Activated naive CD4-positive, alpha-beta T cell treated with anti-CD3 and anti-CD28 coated beads, Interleukin-2, amount 50 U/mL, for 72 hours (primary cell): Measurements from ENCODE around the gene LRP11. TPM values are rescaled to one million over a fixed set of nuclear protein-coding genes. Genes with fewer than 3 reads are reported as not detected.
"Not testable (repeated sequence)": the region's sequence is repeated elsewhere in the genome, so short reads cannot be mapped to it uniquely, and the experiment has no call there.

Experiments
- ATAC-seq, 2 donors: fragments of 150-1000 bp; cut with Tn5 transposase; 2 replicates each; pipeline ENCODE4 v1.10.0; 2021; ENCODE audit warnings: mild to moderate bottlenecking in 2 of 2, moderate library complexity in 2 of 2
- DNase-seq, 2 donors: peaks; one replicate each; pipeline ENCODE4 v3.0.0; 2021 to 2022; ENCODE audit warnings: low spot score in 2 of 2
- H3K27ac Mint-ChIP-seq, 2 donors: one replicate each; pipeline ENCODE4 v1.8.0; 2022; ENCODE audit warnings: mild to moderate bottlenecking in 2 of 2, mixed read lengths in 2 of 2
- H3K36me3 Mint-ChIP-seq, 2 donors: one replicate each; pipeline ENCODE4 v1.8.0; 2022; ENCODE audit warnings: mixed read lengths in 2 of 2
- H3K9me3 Mint-ChIP-seq, 2 donors: one replicate each; pipeline ENCODE4 v1.8.0; 2022; ENCODE audit warnings: mixed read lengths in 2 of 2
- total RNA-seq, 2 donors: library from RNA; stranded (reverse); gene quantifications; one replicate each; pipeline ENCODE4 v1.2.3, GENCODE V29; 2022

LRP11 gene
- total RNA-seq, 2 donors from 2014 or later: 3.6 to 4.1 TPM

DNA sequence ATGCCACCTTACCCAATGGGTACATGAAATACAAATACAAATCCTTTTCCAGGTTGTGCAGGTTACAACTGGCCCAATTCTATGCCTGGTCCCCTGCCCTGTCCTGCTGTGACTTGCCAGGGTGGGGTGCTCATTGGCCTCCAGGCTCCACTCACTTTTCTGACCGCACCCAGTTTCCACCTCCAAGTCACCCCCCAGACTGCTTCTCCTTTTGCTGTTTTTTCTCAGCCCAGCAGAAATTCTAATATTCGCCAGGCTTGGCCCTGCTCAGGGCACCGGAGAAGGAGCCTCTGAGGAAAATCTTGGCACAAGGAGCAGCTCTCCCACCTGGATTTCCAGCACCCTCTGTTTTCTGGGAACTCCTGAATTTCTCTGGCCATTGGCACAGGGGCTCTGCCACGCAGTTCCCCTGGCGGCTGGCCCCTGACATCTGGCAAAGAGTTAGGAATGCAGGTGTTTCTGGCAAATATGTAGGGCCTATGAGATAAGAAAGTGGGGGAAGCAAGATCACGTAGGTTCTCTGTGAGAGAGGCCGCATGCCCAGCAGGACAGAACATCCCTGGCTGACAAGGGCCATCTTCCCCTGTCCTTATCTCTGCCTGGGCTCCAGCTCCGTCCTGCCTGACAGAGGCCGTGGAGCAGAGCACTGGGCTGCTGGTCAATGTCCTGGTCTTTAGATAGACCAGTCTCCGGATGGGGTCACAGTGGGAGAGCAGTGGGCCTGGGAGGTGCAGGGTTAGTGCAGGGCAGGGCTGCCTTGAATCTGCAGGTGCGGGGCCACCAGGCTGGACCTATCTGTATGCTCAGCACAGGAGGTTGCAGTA lies 36.7 kb upstream of the LRP11 start:
- no peaks in the 10 kb centered on the region for H3K36me3 Mint-ChIP-seq
- no peak overlapping the region for H3K27ac Mint-ChIP-seq
- ATAC-seq (no peak), DNase-seq (no peak)
- H3K9me3 Mint-ChIP-seq: no peaks in the 10 kb centered on the region

DNA sequence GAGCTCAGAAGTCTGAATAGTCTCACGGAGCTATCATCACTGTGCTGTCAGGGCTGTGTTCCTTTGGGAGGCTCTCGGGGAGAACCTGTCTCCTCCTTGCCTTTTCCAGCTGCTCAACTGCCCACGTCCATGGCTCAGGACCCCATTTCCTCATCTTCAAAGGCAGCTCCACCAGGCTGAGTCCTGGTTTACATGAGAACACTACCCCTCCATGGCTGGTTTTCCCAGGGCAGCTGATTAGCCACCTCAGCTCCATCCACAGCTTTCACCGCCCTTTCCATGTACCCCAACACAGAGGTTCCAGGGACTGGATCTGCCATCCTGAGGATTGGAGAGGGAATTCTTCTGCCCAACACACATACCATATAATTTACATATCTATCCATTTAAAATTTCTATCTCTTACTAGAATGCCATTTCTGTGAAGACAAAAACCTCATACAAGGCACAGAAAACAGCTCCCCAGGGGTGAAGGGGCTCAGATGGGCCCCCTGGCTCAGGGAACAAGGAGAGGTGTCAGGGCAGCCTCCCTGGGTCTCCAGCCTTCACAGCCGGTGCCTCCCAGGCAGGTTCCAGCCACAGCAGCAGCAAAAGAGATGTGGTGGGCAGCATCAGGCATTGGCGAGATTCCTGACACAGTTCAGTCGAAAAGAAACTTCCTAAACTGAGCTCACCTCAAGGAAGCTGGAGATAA lies 35.9 kb upstream of the LRP11 start:
- no peaks in the 10 kb centered on the region for H3K36me3 Mint-ChIP-seq
- no peak overlapping the region for H3K27ac Mint-ChIP-seq

DNA sequence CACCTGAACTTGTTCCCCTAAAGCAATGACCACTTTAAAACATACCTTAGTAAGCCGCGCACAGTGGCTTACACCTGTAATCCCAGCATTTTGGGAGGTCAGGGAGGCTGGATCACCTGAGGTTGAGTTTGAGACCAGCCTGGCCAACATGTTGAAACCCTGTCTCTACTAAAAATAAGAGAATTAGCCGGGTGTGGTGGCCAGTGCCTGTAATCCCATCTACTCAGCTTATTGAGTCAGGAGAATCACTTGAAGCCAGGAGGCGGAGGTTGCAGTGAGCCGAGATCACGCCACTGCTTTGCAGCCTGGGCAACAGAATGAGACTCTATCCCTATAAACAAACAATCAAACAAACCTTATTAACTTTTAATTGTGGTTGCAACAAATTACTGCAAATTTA lies 35.3 kb upstream of the LRP11 start:
- ATAC-seq (no peak), DNase-seq (no peak)
- Mint-ChIP-seq H3K36me3 (no peaks in the 10 kb centered on the region), H3K27ac (no peak overlapping the region), H3K9me3 (no peaks in the 10 kb centered on the region)

More for the DNA sequence above, 35.9 kb upstream of the LRP11 start:
- no peaks in the 10 kb centered on the region for H3K9me3 Mint-ChIP-seq
- no peak for DNase-seq
- ATAC-seq: no peak

DNA sequence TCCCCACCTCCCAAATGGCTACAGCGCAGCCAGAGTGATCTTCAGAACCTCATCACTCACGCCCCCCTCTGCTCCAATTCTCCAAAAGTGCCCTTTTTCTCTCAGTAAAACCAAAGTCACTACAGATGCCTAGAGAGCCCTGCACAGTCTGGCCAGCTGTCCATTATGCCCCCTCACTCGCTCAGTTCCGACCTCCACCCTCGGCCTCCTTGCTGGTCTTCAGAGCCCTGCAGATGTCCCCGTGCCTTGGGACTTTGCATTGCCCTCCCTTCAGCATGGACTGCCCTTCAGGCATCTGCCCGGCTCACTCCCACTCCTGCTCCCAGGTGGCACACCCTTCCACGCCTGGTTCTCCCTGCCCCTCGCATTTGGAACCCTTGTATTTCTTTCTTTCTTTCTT lies 34.8 kb upstream of the LRP11 start:
- ATAC-seq (no peak), DNase-seq (no peak)
- Mint-ChIP-seq H3K36me3 (no peaks in the 10 kb centered on the region), H3K27ac (peak overlapping the region in 1 of 2 donors; percentile 37), H3K9me3 (no peaks in the 10 kb centered on the region)

DNA sequence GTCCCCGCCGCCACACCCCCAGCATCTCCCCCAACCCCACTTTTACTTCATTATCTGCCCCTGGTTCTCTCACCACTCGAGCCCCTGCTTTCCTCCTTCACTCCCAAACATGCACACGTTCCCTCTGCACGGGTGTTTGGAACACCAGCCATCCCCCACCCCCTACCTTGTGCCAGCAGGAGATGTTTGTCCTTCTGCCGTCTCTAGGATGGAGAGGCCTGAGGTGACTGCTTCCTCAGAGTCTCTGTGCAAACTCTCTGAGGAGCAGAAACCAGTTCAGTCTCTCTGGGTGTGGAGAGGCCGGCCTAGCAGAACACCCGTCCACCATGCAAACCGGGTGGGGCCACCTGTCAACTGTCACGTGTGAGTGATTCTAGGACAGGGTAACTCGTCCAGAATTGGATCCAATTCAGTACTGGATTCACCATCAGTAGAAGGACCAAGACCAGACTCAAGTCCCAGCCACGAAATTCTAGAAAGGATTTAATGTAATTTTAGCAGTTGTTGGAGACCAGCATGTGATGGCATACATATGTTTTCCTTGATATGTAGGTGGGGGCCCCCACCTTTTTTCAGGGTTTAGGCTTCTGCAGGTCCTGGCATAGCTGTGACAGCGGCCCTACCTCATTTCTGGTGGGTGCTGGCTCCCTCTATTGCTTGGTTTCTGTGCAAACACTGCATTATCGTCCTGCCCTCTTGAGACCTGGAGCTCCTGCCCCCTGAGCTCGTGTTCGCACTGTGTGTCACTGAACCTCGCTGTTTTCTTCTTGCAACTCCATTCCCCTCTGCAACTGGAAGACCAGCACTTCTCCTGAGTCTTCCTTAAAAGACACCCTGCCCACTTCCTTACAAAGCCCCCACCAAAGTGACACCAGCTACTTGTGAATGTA lies 33.9 kb upstream of the LRP11 start, which contains the start of gene RAET1E:
TSS of gene RAET1E (minus strand) at position 259 of the 890 bp plus-strand sequence. CDS start 7,212 bp downstream, outside the sequence.
- DNase-seq: no peak
- no peaks in the 10 kb centered on the region for H3K36me3 Mint-ChIP-seq
- peak within 1 kb of the TSS in 1 of 2 donors; percentile 37 for H3K27ac Mint-ChIP-seq
- no peak for ATAC-seq
- no peaks in the 10 kb centered on the region for H3K9me3 Mint-ChIP-seq

DNA sequence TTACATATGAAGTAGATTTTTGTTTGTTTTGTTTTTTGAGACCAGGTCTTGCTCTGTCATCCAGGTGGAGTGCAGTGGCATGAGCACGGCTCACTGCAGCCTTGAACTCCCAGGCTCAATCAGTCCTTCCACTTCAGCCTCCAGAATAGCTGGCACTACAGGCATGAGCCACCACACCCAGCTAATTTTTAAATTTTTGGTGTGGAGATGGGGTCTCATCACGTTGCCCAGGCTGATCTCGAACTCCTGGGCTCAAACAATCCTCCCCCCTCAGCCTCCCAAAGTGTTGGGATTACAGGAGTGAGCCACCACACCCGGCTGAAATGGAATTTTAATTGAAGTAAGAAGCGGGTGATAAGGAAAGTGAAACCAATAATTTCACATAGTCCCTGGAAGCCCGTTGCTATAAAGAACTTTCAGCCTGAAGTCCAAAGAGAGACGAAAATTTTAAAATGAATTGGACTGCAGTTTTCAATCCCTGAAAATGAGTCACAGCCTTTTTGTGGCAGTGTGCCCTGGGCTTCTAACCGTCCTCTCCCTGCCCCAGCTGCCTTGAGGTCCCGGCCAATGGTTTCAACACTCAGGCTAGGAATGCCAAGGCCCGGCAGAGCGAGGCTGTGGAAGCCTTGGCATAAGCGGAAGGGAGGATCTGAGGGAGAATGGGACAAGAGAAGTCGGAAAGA lies 33.0 kb upstream of the LRP11 start:
- H3K27ac Mint-ChIP-seq: no peak overlapping the region
- ATAC-seq (no peak), DNase-seq (no peak)
- no peaks in the 10 kb centered on the region for H3K36me3 Mint-ChIP-seq
- no peaks in the 10 kb centered on the region for H3K9me3 Mint-ChIP-seq

DNA sequence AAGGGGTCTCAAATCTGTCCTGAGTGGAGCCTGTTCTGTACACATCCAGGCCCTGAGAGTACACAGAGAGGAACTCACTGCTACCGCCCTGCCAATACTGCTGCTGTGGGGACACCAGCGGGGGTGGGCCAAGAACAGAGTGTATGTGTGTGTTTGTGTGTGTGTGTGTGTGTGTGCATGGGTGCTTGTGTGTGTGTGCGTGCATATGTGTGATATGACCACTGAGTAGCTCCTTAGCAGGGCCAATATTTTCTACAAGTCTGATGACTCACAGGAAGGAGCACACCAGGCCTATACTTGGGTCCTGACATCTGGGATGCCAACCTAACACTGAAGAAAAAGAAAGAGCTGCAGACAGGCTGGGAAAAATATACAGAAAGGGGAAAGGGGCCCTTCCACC lies 32.3 kb upstream of the LRP11 start:
- peak in 1 of 2 donors; percentile 34 for ATAC-seq
- no peaks in the 10 kb centered on the region for H3K36me3 Mint-ChIP-seq
- H3K9me3 Mint-ChIP-seq: no peaks in the 10 kb centered on the region
- H3K27ac Mint-ChIP-seq: no peak overlapping the region
- DNase-seq: no peak

DNA sequence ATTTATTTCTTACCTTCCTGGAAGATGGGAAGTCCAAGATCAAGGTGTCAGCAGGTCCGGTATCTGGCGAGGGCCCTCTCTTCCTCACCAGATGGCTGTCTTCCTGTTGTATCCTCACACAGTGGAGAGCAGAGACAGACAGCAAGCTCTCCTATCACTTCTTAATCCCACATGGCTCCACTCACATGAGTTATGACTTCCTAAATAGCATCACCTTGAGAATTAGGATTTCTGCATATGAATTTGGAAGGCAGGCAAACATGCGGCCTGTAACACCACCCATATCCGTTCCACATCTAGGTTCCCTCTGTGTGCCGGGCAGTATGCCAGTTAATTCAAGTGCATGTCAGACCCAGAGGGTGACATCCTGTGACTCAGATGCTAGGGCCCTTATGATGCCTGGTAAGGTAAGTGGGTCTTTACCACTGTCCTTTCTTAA lies 31.7 kb upstream of the LRP11 start:
- H3K36me3 Mint-ChIP-seq: no peaks in the 10 kb centered on the region
- no peaks in the 10 kb centered on the region for H3K9me3 Mint-ChIP-seq
- H3K27ac Mint-ChIP-seq: no peak overlapping the region
- ATAC-seq (peak; percentile 87 to 93), DNase-seq (peak in 1 of 2 donors; percentile 21)

DNA sequence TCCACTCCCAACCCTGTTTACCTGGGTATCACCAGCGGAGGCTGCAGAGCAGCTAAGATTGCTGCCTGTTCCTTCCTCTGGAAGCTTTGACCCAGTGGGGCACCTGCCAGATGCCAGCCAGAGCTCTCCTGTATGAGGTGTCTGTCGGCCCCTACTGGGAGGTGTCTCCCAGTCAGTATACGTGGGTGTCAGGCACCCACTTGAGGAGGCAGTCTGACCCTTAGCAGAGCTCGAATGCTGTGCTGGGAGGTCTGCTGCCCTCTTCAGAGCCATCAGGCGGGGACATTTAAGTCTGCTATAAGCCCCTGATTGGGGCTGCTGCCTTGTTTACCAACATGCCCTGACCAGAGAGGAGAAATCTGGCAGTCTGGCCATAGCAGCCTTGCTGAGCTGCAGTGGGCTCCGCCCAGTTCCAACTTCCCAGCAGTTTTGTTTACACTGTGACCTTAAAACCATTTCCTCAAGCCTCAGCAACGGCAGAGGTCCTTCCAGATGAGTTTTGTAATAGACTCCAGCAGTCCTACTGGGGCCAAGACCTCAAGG lies 31.0 kb upstream of the LRP11 start:
- Mint-ChIP-seq H3K27ac (no peak overlapping the region), H3K36me3 (no peaks in the 10 kb centered on the region), H3K9me3 (no peaks in the 10 kb centered on the region)
- DNase-seq (no peak), ATAC-seq (no peak)

DNA sequence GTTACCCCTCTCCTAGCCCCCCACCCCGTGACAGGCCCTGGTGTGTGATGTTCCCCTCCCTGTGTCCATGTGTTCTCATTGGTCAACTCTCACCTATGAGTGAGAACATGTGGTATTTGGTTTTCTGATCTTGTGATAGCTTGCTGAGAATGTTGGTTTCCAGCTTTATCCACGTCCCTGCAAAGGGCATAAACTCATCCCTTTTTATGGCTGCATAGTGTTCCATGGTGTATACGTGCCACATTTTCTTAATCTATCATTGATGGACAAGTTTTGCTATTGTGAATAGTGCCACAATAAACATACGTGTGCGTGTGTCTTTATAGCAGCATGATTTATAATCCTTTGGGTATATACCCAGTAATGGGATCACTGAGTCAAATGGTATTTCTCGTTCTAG lies 27.7 kb upstream of the LRP11 start:
- not testable (repeated sequence) for H3K27ac Mint-ChIP-seq, ATAC-seq, DNase-seq, H3K9me3 Mint-ChIP-seq, H3K36me3 Mint-ChIP-seq

DNA sequence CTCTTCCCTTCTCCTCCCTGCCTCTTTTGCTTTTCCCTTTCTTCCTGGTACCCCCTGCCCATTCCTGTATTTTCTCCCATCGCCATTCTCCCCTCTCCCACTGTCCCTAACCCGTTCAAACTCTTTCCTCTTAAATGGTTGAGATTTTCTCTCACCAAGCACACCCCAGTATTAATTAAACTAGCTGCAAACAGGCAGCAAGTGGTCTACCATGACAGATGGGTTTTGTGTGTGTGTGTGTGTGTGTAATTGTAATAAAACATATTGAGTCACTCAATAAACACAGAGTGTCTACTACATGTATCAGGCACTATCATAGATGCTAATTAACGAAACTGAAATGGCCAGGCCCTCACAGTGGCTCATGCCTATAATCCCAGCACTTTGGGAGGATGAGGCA lies 27.1 kb upstream of the LRP11 start:
- H3K36me3 Mint-ChIP-seq: no peaks in the 10 kb centered on the region
- H3K9me3 Mint-ChIP-seq: no peaks in the 10 kb centered on the region
- H3K27ac Mint-ChIP-seq: no peak overlapping the region
- ATAC-seq: no peak
- DNase-seq: no peak

DNA sequence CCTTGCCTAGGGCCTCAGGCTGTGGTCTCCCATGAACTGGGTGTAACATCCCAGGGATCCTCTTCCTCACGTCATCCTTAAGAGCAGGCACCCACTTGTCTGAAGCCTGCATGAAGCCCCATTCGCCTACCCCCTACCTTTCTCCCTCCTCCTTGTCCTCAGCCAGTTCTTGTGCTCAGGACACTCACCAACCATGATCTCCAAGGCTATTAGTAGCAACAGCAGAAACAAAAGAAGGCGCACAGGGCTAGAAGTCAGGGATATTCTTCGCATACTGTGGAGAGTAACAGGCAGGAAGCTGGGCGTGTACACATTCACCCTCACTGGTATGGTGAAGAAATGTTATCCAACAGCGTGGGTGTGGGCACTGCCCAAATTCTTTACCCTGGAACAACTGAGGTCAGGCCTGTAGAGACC lies 26.5 kb upstream of the LRP11 start:
- Mint-ChIP-seq H3K36me3 (no peaks in the 10 kb centered on the region), H3K27ac (no peak overlapping the region), H3K9me3 (no peaks in the 10 kb centered on the region)
- ATAC-seq (no peak), DNase-seq (no peak)

DNA sequence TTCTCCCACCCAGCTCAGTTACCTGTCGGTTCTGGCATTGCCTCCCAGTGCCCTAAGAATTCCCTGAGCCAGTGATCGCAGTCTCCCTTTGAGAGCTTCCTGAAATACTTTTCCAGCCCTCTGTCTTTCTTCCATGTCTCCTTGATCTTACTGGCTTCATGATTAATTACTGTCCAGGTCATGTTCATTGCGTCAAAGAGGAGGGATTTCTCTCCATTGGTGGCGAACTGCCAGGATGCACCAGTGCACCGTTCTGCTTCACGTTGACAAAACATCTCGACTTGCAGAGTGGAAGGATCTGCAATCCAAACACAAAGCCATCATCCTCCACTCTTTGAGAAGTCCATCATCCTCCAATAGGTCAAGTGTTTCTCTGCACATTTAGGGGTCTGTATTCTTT lies 25.2 kb upstream of the LRP11 start:
- no peak for DNase-seq
- no peak for ATAC-seq
- no peak overlapping the region for H3K27ac Mint-ChIP-seq
- H3K36me3 Mint-ChIP-seq: no peaks in the 10 kb centered on the region
- no peaks in the 10 kb centered on the region for H3K9me3 Mint-ChIP-seq

DNA sequence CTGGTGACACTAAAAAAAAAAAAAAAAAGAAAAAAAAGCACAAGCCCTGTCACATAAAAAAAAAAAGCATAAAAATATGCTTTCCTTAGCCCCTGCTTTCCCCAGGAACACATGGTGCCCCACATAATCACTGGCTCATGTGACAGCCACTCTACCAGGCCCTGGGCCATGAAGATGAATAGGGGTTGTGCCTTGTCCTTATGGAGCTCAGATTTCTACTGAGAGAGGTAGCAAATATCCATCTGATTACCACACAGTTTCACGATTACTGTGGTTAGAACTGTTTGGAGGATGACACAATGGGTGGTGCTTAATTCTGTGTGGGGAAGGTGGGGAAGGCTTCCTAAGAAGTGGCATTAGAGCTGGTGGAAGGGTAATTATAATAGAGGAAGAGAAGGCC lies 24.5 kb upstream of the LRP11 start:
- DNase-seq: no peak
- H3K27ac Mint-ChIP-seq: no peak overlapping the region
- no peaks in the 10 kb centered on the region for H3K36me3 Mint-ChIP-seq
- ATAC-seq: no peak
- no peaks in the 10 kb centered on the region for H3K9me3 Mint-ChIP-seq

DNA sequence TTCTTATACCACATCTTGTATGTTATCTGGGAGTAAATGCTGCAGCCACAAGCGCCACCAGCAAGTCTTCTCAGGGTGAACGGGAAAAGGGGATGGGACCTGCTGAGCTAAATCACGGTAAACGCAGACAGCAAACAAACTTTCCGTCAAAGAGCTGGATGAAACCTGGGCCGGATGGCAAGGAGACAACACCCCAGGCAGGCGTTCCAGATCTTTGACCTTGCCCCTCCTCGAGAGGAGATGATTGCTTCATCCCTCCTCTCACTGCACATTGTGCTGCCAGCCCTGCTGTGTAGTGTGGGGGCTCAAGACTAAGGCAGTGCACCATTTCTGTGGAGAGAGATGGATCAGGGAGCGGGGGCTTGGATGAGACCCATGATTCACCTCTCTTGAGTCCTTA lies 23.9 kb upstream of the LRP11 start:
- DNase-seq (no peak), ATAC-seq (no peak)
- Mint-ChIP-seq H3K27ac (no peak overlapping the region), H3K9me3 (no peaks in the 10 kb centered on the region), H3K36me3 (no peaks in the 10 kb centered on the region)

DNA sequence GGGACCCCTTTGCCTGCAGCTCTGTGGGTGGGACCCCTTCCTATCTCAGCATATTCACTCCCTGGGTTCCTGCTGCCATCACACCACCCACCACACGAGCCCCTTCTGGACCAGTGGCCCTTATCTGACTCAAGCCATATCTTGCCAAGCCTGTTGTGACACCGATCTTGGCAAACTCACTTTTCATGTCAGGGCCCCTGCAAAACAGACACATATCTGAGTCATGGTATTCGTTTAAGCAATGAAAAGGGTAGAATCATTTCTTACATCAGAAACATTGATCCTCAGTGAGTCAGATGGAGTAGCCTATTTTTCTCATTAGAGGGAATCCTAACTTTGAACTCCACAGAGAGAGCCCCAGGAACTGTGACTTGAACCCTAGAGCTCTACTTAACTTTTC lies 23.2 kb upstream of the LRP11 start:
- no peaks in the 10 kb centered on the region for H3K36me3 Mint-ChIP-seq
- ATAC-seq (no peak), DNase-seq (no peak)
- H3K27ac Mint-ChIP-seq: no peak overlapping the region
- H3K9me3 Mint-ChIP-seq: no peaks in the 10 kb centered on the region
